CD4-positive, alpha-beta memory T cell (primary cell): ENCODE measurements around the gene BBS7. TPM values are rescaled to one million over a fixed set of nuclear protein-coding genes. Genes with fewer than 3 reads are reported as not detected.
A peak's percentile ranks its signal among the peaks of the same experiment; 100 is the strongest.

ENCODE experiments used
- CTCF ChIA-PET: fragments of 350-600 bp; sonication (Branson Sonifier 250); formaldehyde crosslinking; loops from one replicate; lab custom pipeline; 2021; ENCODE audit warnings: inconsistent platforms; ENCODE audit not compliant: partially characterized antibody; lab: Charles Lee
- POLR2A ChIA-PET: fragments of 350-600 bp; sonication (Branson Sonifier 250); formaldehyde crosslinking; loops from one replicate; lab custom pipeline; 2021; ENCODE audit not compliant: partially characterized antibody; lab: Charles Lee
- DNase-seq, 5 donors: peaks; one replicate each; pipeline versions ENCODE4 v3.0.0 to v3.0.0-alpha.2; 2020 to 2022; ENCODE audit warnings: mixed read lengths in 1 of 5
- H3K27ac ChIP-seq: one replicate; pipeline ENCODE4 v1.7.0; 2013; ENCODE audit warnings: low read depth, low read length
- H3K27me3 ChIP-seq: 2 replicates; pipeline ENCODE4 v1.7.0; 2013; ENCODE audit warnings: mild to moderate bottlenecking, low read length, moderate library complexity; ENCODE audit not compliant: insufficient read depth
- H3K36me3 ChIP-seq: 2 replicates; pipeline ENCODE4 v1.7.0; 2013; ENCODE audit warnings: mild to moderate bottlenecking, low read length, moderate library complexity; ENCODE audit not compliant: insufficient read depth
- H3K4me1 ChIP-seq: 2 replicates; pipeline ENCODE4 v1.7.0; 2013; ENCODE audit warnings: mild to moderate bottlenecking, low read length, moderate library complexity; ENCODE audit not compliant: insufficient read depth
- H3K4me3 ChIP-seq, 2 donors: one replicate each; pipeline ENCODE4 v1.7.0; 2013; ENCODE audit warnings: low read length in 2 of 2, mild to moderate bottlenecking in 1 of 2
- H3K9me3 ChIP-seq, 2 donors: one replicate each; pipeline ENCODE4 v1.7.0; 2013; ENCODE audit warnings: low read length in 2 of 2, control low read depth in 1 of 2; ENCODE audit not compliant: control insufficient read depth in 1 of 2
- H3K27ac Mint-ChIP-seq, 7 donors: one replicate each; pipeline ENCODE4 v1.8.0; 2020 to 2021; ENCODE audit warnings: mixed read lengths in 7 of 7, mild to moderate bottlenecking in 6 of 7, inconsistent platforms in 3 of 7, moderate library complexity in 3 of 7
- H3K27me3 Mint-ChIP-seq, 2 donors: one replicate each; pipeline ENCODE4 v1.8.0; 2020 to 2021; ENCODE audit warnings: mixed read lengths in 2 of 2
- H3K36me3 Mint-ChIP-seq, 2 donors: one replicate each; pipeline ENCODE4 v1.8.0; 2020 to 2021; ENCODE audit warnings: mixed read lengths in 2 of 2, inconsistent platforms in 1 of 2, mild to moderate bottlenecking in 1 of 2
- H3K4me1 Mint-ChIP-seq, 4 donors: one replicate each; pipeline ENCODE4 v1.8.0; 2020 to 2021; ENCODE audit warnings: mixed read lengths in 4 of 4, mild to moderate bottlenecking in 1 of 4
- H3K4me3 Mint-ChIP-seq, 8 donors: one replicate each; pipeline ENCODE4 v1.8.0; 2020 to 2021; ENCODE audit warnings: mixed read lengths in 8 of 8, mild to moderate bottlenecking in 7 of 8, moderate library complexity in 6 of 8, inconsistent platforms in 3 of 8
- H3K9me3 Mint-ChIP-seq, 8 donors: one replicate each; pipeline ENCODE4 v1.8.0; 2020 to 2021; ENCODE audit warnings: mixed read lengths in 8 of 8, mild to moderate bottlenecking in 5 of 8, inconsistent platforms in 3 of 8, moderate library complexity in 1 of 8
- intact Hi-C: fragments of 100-400 bp; cut with micrococcal nuclease; formaldehyde crosslinking; loops from one replicate; pipeline ENCODE4 v1.15.1; 2023
- polyA plus RNA-seq, 2 donors: library from polyadenylated mRNA; unstranded; fragments of 300-500 nt; fragmentation: Illumina TruSeq; gene quantifications; one replicate each; pipeline ENCODE4 v1.2.3, GENCODE V29; 2021
- total RNA-seq, 2 experiments: library from RNA; stranded (reverse); gene quantifications; one replicate each; pipeline ENCODE4 v1.2.3, GENCODE V29; 2021

Gene BBS7
- total and polyA plus RNA-seq, 4 experiments from 2014 or later: 5.8 to 10.1 (median 9.2) TPM

DNA sequence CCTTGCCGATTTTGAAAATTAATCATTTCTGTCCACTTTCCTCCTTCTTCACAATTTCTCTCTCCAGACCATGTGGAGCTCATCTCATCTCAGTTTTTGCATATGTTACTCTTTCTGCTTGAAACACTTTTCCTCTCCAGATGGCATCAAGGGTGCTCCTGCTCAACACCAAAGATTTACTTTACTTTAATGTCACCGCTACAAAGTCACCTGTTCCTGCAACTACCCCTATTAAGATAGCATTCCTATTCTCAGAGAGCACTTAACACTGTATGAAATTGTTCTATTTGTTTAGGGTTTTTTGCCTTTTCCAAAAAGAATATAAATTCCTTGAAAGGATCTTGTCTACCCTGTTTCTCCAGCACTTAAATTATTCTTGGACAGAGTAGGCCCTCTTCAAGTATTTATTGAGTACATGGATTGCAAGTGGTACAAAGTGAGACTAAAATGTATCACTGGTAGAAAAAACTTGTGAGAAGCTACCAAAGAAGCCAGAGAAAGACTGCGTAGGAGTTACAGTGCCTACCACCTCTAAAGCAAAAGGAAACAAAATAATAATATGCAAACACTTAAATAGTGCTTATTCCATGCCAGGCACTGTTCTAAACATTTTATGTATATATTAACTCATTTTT, 70.3 kb downstream of the BBS7 start:
- H3K4me3 ChIP-seq: peak overlapping the region in 1 of 2 donors; percentile 98
- Mint-ChIP-seq H3K27ac (peak overlapping the region; percentile 94 to 100 (median 99)), H3K36me3 (peaks cover 12 to 28% of the 10 kb centered on the region in 2 donors)

DNA sequence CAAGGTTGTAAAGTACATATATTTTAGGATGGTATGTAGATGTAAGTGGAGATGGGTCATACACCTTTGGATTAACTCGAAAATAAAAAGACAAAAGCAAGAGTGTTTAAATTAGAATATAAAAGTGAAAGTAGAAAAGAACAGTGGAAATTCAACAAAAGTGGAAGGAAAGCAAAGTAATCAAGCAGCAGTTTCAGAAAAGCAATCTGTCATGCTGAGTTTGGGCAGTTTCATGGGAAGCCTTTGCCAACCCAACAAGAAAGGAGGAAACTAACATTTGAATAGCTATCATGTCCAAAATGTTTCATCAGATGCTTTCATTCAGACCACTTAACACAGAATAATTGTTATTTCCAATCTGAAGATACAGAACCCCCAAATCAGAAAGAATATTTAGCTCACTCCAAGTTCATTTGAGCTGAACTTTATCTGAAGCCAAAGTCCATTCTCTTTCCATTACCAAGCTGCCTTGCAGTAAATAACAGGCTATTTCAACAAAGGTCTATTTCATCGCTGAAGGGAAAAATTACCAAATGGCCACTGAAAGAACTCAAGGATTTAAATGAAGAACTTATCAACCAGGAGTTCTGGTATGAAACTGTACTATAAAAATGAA, 71.0 kb downstream of the BBS7 start:
- no peak for DNase-seq
- Mint-ChIP-seq H3K9me3 (peaks cover 0 to 2% (median 0%) of the 10 kb centered on the region in 8 donors), H3K36me3 (peaks cover 6 to 23% of the 10 kb centered on the region in 2 donors), H3K27me3 (peaks cover 0 to 3% of the 10 kb centered on the region in 2 donors), H3K4me1 (peaks cover 24 to 48% (median 38%) of the 10 kb centered on the region in 4 donors), H3K4me3 (peak overlapping the region in 7 of 8 donors; percentile 30 to 100 (median 96)), H3K27ac (peak overlapping the region; percentile 41 to 100 (median 94))
- Histone ChIP-seq H3K27ac (no peak overlapping the region), H3K4me3 (peak overlapping the region in 1 of 2 donors; percentile 1), H3K36me3 (peaks cover 6% of the 10 kb centered on the region), H3K27me3 (no peaks in the 10 kb centered on the region), H3K9me3 (no peaks in the 10 kb centered on the region), H3K4me1 (peaks cover 43% of the 10 kb centered on the region)
- ChIA-PET CTCF (interaction anchor here (1.1 kb wide), 1 partner anchor 13 kb away, joined by 4 read pairs; no protein-coding TSS in a partner anchor), POLR2A (interaction anchor here (1.5 to 3.8 kb wide), 2 partner anchors 19 to 24 kb away, joined by 3 to 56 read pairs; partner anchors contain the start of gene CCNA2)
- intact Hi-C loops: no loop called here

More for the DNA sequence above, 70.3 kb downstream of the BBS7 start:
- H3K4me1 ChIP-seq: peaks cover 50% of the 10 kb centered on the region
- no peak for DNase-seq
- H3K27ac ChIP-seq: peak overlapping the region; percentile 88
- Mint-ChIP-seq H3K4me1 (peaks cover 29 to 53% (median 41%) of the 10 kb centered on the region in 4 donors), H3K4me3 (peak overlapping the region; percentile 62 to 100 (median 96)), H3K27me3 (peaks cover 0 to 3% of the 10 kb centered on the region in 2 donors), H3K9me3 (peaks cover 0 to 2% (median 0%) of the 10 kb centered on the region in 8 donors)
- intact Hi-C loops: loop anchor here (2.0 to 5.0 kb wide), 3 partner anchors 71 to 618 kb away; partner anchors contain the start of gene BBS7
- ChIA-PET POLR2A (interaction anchor here (0.6 to 3.8 kb wide), 5 partner anchors 18 to 729 kb away, joined by 3 to 56 read pairs (median 10); partner anchors contain the start of genes ANXA5 and CCNA2), CTCF (interaction anchor here (1.1 to 1.6 kb wide), 2 partner anchors 13 to 25 kb away, joined by 3 to 4 read pairs; no protein-coding TSS in a partner anchor)
- H3K36me3 ChIP-seq: peaks cover 11% of the 10 kb centered on the region
- no peaks in the 10 kb centered on the region for H3K27me3 ChIP-seq
- H3K9me3 ChIP-seq: no peaks in the 10 kb centered on the region

DNA sequence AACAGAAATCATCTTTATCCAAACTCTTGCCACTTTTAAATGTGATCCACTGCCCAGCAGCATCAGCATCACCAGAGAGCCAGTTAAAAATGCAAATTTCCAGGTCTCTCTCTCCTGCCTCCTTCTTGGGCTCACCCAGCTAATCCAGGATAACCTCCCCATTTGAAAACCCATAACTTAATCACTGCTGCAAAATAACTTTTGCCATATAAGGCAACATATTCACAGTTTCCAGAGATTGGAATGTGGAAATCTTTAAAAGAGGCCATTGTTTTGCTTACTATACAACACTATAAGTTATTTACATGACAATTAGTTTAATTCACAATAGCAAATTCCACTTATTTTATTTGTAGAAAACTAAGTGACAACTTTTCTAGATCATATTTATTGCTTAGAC, 74.0 kb downstream of the BBS7 start:
- Mint-ChIP-seq H3K27me3 (peaks cover 0 to 3% of the 10 kb centered on the region in 2 donors), H3K27ac (no peak overlapping the region), H3K36me3 (peaks cover 0 to 9% of the 10 kb centered on the region in 2 donors), H3K4me3 (no peak overlapping the region), H3K9me3 (peaks cover 0 to 2% (median 0%) of the 10 kb centered on the region in 8 donors), H3K4me1 (peaks cover 13 to 30% (median 24%) of the 10 kb centered on the region in 4 donors)
- CTCF ChIA-PET: no interaction called here
- no peaks in the 10 kb centered on the region for H3K27me3 ChIP-seq
- POLR2A ChIA-PET: no interaction called here
- H3K4me3 ChIP-seq: no peak overlapping the region
- H3K27ac ChIP-seq: no peak overlapping the region
- peaks cover 18% of the 10 kb centered on the region for H3K4me1 ChIP-seq
- intact Hi-C loops: no loop called here
- no peaks in the 10 kb centered on the region for H3K9me3 ChIP-seq
- no peaks in the 10 kb centered on the region for H3K36me3 ChIP-seq
- DNase-seq: no peak

DNA sequence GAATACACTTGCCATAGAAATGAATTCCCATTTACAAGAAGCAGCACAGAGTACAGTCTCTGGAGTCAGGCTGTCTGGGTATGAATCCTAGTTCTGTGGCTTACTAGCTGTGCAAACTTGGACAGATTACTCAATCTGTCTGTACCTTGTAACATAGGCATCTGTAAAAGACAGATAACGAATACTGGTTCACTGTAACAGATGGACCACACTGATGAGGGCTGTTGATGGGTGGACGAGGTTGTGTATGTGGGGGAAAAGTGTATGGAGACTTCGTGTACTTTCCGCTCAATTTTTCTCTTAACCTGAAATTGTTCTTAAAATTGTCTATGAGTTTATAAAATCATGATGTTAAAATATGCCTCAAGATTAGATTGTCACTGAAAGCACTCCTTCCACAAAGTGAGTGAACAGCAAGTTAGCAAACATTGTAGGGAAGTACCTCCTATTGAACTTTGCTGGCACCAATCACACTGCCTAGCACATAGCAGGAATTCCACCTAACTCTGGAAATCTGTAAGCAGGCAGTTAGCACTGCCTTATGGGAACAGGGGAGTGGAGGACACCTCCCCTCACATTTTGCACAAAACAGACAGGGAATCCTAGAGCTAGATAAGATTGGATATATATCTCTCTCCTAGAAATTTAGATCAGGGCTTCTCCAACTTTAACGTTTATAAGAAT, 75.6 kb downstream of the BBS7 start:
- Histone ChIP-seq H3K4me3 (no peak overlapping the region), H3K9me3 (no peaks in the 10 kb centered on the region), H3K27me3 (no peaks in the 10 kb centered on the region), H3K27ac (no peak overlapping the region), H3K36me3 (no peaks in the 10 kb centered on the region), H3K4me1 (peaks cover 7% of the 10 kb centered on the region)
- Mint-ChIP-seq H3K36me3 (no peaks in the 10 kb centered on the region), H3K27me3 (peaks cover 0 to 2% of the 10 kb centered on the region in 2 donors), H3K4me1 (peaks cover 7 to 14% (median 12%) of the 10 kb centered on the region in 4 donors), H3K4me3 (no peak overlapping the region), H3K27ac (peak overlapping the region in 1 of 7 donors; percentile 14), H3K9me3 (no peaks in the 10 kb centered on the region)
- ChIA-PET CTCF (no interaction called here), POLR2A (no interaction called here)
- intact Hi-C loops: no loop called here
- no peak for DNase-seq

DNA sequence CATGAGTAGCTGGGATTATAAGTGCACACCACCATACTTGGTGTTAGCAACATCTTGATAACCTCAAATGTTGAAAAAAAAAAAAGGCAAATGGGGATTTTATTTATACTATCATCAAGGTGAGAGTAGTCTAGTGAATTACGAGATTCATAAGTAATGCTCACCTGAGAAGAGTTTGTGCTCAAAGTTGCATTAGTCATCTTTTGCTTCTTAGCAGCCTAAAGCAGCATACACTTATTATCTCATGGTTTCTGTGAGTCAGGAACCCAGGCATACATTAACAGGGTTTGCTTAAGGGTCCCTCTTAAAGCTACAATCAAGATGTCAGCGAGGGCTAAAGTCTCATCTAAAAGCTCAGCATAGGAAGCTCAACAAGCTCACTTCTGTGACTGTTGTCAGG, 77.3 kb downstream of the BBS7 start:
- Histone ChIP-seq H3K27ac (no peak overlapping the region), H3K27me3 (no peaks in the 10 kb centered on the region), H3K4me1 (no peaks in the 10 kb centered on the region), H3K9me3 (no peaks in the 10 kb centered on the region), H3K36me3 (no peaks in the 10 kb centered on the region), H3K4me3 (no peak overlapping the region)
- Mint-ChIP-seq H3K27me3 (peaks cover 7 to 8% of the 10 kb centered on the region in 2 donors), H3K36me3 (no peaks in the 10 kb centered on the region), H3K4me1 (peaks cover 3 to 5% (median 4%) of the 10 kb centered on the region in 4 donors), H3K9me3 (peaks cover 0 to 6% (median 0%) of the 10 kb centered on the region in 8 donors), H3K27ac (no peak overlapping the region), H3K4me3 (no peak overlapping the region)
- ChIA-PET POLR2A (no interaction called here), CTCF (no interaction called here)
- DNase-seq: no peak
- intact Hi-C loops: no loop called here

DNA sequence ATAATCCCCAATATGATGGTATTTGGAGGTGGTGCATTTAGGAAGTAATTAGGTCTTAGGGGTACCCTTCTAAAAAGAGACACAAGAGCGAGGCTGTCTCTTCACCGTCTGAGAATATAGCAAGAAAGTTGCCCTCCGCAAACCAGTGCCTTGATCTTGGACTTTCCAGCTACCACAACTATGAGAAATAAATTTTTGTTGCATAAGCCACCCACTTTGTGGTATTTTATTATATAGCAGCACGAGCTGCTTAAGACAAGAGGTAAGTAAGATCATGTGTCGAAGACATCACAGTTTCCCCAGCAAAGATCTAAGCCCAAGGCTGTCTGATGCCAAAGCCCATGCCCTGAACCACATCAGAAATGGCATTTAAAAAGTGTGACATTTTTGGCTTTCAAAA, 78.8 kb downstream of the BBS7 start:
- no peaks in the 10 kb centered on the region for H3K36me3 ChIP-seq
- H3K4me3 ChIP-seq: no peak overlapping the region
- H3K9me3 ChIP-seq: no peaks in the 10 kb centered on the region
- POLR2A ChIA-PET: no interaction called here
- no peak overlapping the region for H3K4me3 Mint-ChIP-seq
- H3K36me3 Mint-ChIP-seq: no peaks in the 10 kb centered on the region
- no peak overlapping the region for H3K27ac ChIP-seq
- DNase-seq: no peak
- CTCF ChIA-PET: no interaction called here
- peaks cover 8 to 10% of the 10 kb centered on the region in 2 donors for H3K27me3 Mint-ChIP-seq
- no peaks in the 10 kb centered on the region for H3K27me3 ChIP-seq
- peaks cover 3 to 5% (median 4%) of the 10 kb centered on the region in 4 donors for H3K4me1 Mint-ChIP-seq
- H3K9me3 Mint-ChIP-seq: peaks cover 0 to 6% (median 0%) of the 10 kb centered on the region in 8 donors
- intact Hi-C loops: no loop called here
- H3K27ac Mint-ChIP-seq: no peak overlapping the region
- no peaks in the 10 kb centered on the region for H3K4me1 ChIP-seq
